Activated CD8-positive, alpha-beta T cell treated with anti-CD3 and anti-CD28 coated beads for 36 hours (primary cell): ENCODE measurements around the gene OSTM1. TPM values are rescaled to one million over a fixed set of nuclear protein-coding genes. Genes with fewer than 3 reads are reported as not detected.
"Not testable (repeated sequence)": the region's sequence is repeated elsewhere in the genome, so short reads cannot be mapped to it uniquely, and the experiment has no call there.

Source experiments
- ATAC-seq: fragments of 200-7000 bp; cut with Tn5 transposase; one replicate; pipeline ENCODE4 v1.10.0; 2021; ENCODE audit warnings: mild to moderate bottlenecking, moderate library complexity
- CTCF ChIA-PET: fragments of 350-600 bp; sonication (Branson Sonifier 250); formaldehyde crosslinking; loops from one replicate; lab custom pipeline; 2021; ENCODE audit warnings: antibody characterized with exemption; lab: Charles Lee
- POLR2A ChIA-PET: fragments of 350-600 bp; sonication (Branson Sonifier 250); formaldehyde crosslinking; loops from one replicate; lab custom pipeline; 2021; ENCODE audit warnings: antibody characterized with exemption; lab: Charles Lee
- DNase-seq: peaks from one replicate; pipeline ENCODE4 v3.0.0-alpha.2; 2020
- H3K27ac Mint-ChIP-seq: one replicate; pipeline ENCODE4 v1.8.0; 2021; ENCODE audit warnings: mild to moderate bottlenecking, mixed read lengths
- H3K27me3 Mint-ChIP-seq: one replicate; pipeline ENCODE4 v1.8.0; 2021; ENCODE audit warnings: mixed read lengths
- H3K36me3 Mint-ChIP-seq: one replicate; pipeline ENCODE4 v1.8.0; 2021; ENCODE audit warnings: low read depth, mixed read lengths
- H3K4me1 Mint-ChIP-seq: one replicate; pipeline ENCODE4 v1.8.0; 2021; ENCODE audit warnings: low read depth, mixed read lengths
- H3K4me3 Mint-ChIP-seq: one replicate; pipeline ENCODE4 v1.8.0; 2021; ENCODE audit warnings: mild to moderate bottlenecking, moderate library complexity, mixed read lengths
- H3K9me3 Mint-ChIP-seq: one replicate; pipeline ENCODE4 v1.8.0; 2021; ENCODE audit warnings: mixed read lengths
- intact Hi-C: fragments of 100-400 bp; cut with micrococcal nuclease; formaldehyde crosslinking; loops from one replicate; pipeline ENCODE4 v1.10.0; 2022
- total RNA-seq, 2 experiments: library from RNA; stranded (reverse); gene quantifications; one replicate each; pipeline ENCODE4 v1.2.3, GENCODE V29; 2021
- TF ChIP-seq, protein P1 (sequence below): fragments of 200-600 bp; IDR thresholded peaks from one replicate; pipeline ENCODE4 v1.8.0; 2022; ENCODE audit warnings: antibody characterized with exemption, mild to moderate bottlenecking

Gene OSTM1
- total RNA-seq, 2 experiments from 2014 or later: 7.2 to 7.5 TPM

GRCh38 chr6:108004861-108005260 is 69.7 kb downstream of the OSTM1 start:
- ATAC-seq (no peak), DNase-seq (no peak)
- Mint-ChIP-seq H3K9me3 (peaks cover 12% of the 10 kb centered on the region), H3K27ac (no peak overlapping the region), H3K27me3 (no peaks in the 10 kb centered on the region), H3K4me1 (no peaks in the 10 kb centered on the region), H3K4me3 (no peak overlapping the region), H3K36me3 (peaks cover 10% of the 10 kb centered on the region)
- ChIA-PET CTCF (no interaction called here), POLR2A (no interaction called here)
- TF ChIP-seq, protein P1, sequence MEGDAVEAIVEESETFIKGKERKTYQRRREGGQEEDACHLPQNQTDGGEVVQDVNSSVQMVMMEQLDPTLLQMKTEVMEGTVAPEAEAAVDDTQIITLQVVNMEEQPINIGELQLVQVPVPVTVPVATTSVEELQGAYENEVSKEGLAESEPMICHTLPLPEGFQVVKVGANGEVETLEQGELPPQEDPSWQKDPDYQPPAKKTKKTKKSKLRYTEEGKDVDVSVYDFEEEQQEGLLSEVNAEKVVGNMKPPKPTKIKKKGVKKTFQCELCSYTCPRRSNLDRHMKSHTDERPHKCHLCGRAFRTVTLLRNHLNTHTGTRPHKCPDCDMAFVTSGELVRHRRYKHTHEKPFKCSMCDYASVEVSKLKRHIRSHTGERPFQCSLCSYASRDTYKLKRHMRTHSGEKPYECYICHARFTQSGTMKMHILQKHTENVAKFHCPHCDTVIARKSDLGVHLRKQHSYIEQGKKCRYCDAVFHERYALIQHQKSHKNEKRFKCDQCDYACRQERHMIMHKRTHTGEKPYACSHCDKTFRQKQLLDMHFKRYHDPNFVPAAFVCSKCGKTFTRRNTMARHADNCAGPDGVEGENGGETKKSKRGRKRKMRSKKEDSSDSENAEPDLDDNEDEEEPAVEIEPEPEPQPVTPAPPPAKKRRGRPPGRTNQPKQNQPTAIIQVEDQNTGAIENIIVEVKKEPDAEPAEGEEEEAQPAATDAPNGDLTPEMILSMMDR: no peak
- intact Hi-C loops: no loop called here

DNA sequence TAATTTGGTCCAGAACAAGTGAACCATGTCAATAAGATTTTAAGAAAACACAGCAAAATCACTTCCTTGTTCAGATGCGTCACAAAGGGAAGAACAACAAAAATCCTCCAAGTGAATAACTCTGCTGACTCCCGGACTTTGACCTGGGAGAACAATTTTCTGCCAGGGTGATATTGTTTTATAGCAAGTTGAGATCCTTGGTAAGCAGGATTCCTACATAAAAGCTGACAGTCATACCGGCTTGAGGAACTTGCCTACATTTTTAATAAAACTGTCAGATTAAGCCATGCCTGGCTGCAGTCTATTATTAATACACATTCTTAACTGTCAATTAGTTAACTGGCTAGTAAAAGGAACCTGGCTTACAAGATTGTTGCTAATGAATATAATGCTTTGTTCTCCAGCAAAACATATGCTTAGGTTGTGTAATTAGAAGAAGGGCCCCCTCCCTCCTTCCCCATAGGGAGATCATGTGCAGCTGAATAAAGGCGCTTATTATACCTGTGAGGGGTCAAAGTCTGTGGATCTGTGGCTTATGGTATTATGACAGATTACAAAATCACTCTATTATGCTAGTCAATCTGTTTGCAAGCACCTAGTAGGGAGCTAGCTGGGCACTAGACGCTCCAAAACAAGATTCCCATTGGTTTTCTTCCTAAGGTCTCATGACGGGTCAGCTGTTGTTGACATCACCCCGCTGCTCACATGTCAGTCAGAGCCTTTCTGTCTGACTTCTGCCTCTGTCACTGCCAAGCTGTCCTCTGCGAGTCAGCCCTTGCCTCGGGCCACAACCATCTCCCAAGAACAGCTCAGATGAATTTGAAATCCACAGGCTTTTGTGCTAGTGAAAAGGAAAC is 71.9 kb downstream of the OSTM1 start:
- H3K36me3 Mint-ChIP-seq: no peaks in the 10 kb centered on the region
- no peak for ATAC-seq
- no peak overlapping the region for H3K4me3 Mint-ChIP-seq
- ChIA-PET POLR2A (no interaction called here), CTCF (interaction anchor here (0.9 kb wide), 1 partner anchor 22 kb away, joined by 5 read pairs; no protein-coding TSS in a partner anchor)
- no peak overlapping the region for H3K27ac Mint-ChIP-seq
- intact Hi-C loops: no loop called here
- no peaks in the 10 kb centered on the region for H3K4me1 Mint-ChIP-seq
- DNase-seq: no peak
- TF ChIP-seq, protein P1: no peak
- H3K27me3 Mint-ChIP-seq: no peaks in the 10 kb centered on the region
- no peaks in the 10 kb centered on the region for H3K9me3 Mint-ChIP-seq

DNA sequence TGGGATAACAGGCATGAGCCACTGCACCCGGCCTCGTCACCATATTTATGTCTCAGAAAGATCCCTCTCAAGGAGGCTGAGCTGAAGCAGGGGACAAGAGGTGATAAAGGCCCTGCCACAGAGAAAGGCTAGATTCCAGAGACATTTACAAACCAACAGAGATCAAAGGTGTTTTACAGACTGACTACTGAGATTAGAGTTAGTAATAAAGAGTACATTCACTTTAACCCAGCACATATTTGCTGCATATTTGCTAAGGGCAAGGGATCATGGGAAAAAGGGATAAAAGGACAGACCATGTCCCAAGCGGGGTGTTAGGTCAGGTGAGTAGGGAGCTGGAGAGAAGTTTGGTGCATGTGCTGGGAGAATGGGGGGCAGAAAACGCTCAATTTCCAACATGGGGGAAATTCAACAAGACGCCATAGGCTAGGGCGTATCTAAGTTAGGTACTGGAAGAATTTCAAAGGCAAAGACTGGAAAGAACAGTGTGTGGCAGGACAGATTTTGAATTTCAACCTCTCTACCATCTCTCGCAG is 72.8 kb downstream of the OSTM1 start:
- TF ChIP-seq, protein P1: no peak
- Mint-ChIP-seq H3K4me3 (no peak overlapping the region), H3K27me3 (no peaks in the 10 kb centered on the region), H3K4me1 (no peaks in the 10 kb centered on the region), H3K27ac (no peak overlapping the region), H3K36me3 (no peaks in the 10 kb centered on the region), H3K9me3 (no peaks in the 10 kb centered on the region)
- POLR2A ChIA-PET: interaction anchor here (0.6 kb wide), 1 partner anchor 54 kb away, joined by 3 read pairs; no protein-coding TSS in a partner anchor
- ATAC-seq (no peak), DNase-seq (no peak)
- intact Hi-C loops: no loop called here
- CTCF ChIA-PET: interaction anchor here (0.9 kb wide), 1 partner anchor 21 kb away, joined by 5 read pairs; no protein-coding TSS in a partner anchor

DNA sequence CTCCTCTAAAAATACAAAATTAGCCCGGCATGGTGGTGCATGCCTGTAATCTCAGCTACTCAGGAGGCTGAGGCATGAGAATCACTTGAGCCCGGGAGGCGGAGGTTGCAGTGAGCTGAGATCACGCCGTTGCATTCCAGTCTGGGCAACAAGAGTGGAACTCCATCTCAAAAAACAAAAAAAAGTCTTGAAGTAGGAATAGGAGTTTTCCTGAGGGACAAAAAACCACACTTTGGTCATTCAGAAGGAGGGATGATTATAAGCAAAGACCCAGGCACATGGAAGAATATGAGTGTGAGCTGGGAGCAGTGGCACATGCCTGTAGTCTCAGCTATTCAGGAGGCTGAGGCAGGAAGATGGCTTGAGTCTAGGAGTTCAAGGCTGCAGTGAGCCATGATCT is 74.3 kb downstream of the OSTM1 start:
- H3K9me3 Mint-ChIP-seq, H3K27ac Mint-ChIP-seq, POLR2A ChIA-PET, intact Hi-C loops, H3K36me3 Mint-ChIP-seq, H3K27me3 Mint-ChIP-seq, DNase-seq, CTCF ChIA-PET, ATAC-seq, H3K4me1 Mint-ChIP-seq, H3K4me3 Mint-ChIP-seq: not testable (repeated sequence)

DNA sequence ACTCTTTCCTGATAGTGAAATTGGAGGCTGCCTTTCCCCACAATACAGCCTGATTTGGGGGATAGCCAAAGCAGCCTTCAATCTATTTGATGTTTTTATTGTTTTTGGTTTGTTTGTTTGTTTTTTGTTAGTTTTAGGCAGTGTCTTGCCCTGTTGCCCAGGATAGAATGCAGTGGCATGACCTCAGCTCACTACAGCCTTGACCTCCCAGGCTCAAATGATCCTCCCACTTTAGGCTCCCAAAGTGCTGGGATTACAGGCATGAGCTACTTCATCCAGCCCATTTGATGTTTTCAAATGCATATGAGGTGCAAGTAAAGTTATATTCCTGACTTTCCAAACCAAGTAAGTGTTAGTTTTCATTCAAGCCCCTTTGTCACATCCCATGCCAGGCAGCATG is 75.2 kb downstream of the OSTM1 start:
- Mint-ChIP-seq H3K27ac (no peak overlapping the region), H3K36me3 (no peaks in the 10 kb centered on the region), H3K4me1 (no peaks in the 10 kb centered on the region), H3K9me3 (no peaks in the 10 kb centered on the region), H3K4me3 (no peak overlapping the region), H3K27me3 (no peaks in the 10 kb centered on the region)
- no peak for ATAC-seq
- intact Hi-C loops: no loop called here
- ChIA-PET POLR2A (no interaction called here), CTCF (no interaction called here)
- DNase-seq: no peak
- TF ChIP-seq, protein P1: no peak
